ENCODE data around the gene CD101.
"Not testable (repeated sequence)": the region's sequence is repeated elsewhere in the genome, so short reads cannot be mapped to it uniquely, and the experiment has no call there.

CD101 gene, protein sequence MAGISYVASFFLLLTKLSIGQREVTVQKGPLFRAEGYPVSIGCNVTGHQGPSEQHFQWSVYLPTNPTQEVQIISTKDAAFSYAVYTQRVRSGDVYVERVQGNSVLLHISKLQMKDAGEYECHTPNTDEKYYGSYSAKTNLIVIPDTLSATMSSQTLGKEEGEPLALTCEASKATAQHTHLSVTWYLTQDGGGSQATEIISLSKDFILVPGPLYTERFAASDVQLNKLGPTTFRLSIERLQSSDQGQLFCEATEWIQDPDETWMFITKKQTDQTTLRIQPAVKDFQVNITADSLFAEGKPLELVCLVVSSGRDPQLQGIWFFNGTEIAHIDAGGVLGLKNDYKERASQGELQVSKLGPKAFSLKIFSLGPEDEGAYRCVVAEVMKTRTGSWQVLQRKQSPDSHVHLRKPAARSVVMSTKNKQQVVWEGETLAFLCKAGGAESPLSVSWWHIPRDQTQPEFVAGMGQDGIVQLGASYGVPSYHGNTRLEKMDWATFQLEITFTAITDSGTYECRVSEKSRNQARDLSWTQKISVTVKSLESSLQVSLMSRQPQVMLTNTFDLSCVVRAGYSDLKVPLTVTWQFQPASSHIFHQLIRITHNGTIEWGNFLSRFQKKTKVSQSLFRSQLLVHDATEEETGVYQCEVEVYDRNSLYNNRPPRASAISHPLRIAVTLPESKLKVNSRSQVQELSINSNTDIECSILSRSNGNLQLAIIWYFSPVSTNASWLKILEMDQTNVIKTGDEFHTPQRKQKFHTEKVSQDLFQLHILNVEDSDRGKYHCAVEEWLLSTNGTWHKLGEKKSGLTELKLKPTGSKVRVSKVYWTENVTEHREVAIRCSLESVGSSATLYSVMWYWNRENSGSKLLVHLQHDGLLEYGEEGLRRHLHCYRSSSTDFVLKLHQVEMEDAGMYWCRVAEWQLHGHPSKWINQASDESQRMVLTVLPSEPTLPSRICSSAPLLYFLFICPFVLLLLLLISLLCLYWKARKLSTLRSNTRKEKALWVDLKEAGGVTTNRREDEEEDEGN

DNA sequence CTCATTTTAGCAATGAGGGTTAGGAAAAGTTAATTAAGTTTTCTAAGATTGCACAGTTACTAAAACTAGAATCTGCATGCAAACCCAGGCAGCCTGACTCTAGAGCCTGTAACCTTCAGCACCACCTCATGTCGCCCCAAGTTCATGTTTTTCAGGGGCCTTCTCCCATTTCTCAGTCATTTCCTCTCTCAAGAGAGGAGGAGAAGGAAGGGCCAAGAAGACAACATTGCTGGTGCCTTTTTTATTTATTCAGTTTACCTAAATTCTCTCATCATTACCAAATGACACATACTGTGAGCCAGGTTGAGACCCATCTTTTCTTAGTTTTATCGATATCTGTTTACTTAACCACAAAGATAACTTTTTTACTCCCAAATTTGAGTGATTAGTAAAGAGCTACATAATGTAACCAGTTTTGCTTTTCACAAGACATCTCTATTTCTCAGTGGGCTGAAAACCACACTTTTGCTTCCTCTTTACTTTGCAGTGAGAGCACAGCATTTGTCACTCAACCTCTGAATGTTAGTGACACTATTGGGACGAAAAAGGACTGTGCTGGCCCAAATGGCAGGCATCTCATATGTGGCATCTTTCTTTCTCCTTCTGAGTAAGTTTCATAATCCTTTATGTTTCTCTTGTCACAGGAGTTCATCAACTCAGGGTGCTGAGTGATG, at the start of gene CD101:
Gene CD101, plus strand, starts transcription at position 507 of the 674 bp plus-strand sequence. Its CDS starts 58 bp downstream, at position 565.
- no peak for DNase-seq (ENCODE audit: low read depth)

DNA sequence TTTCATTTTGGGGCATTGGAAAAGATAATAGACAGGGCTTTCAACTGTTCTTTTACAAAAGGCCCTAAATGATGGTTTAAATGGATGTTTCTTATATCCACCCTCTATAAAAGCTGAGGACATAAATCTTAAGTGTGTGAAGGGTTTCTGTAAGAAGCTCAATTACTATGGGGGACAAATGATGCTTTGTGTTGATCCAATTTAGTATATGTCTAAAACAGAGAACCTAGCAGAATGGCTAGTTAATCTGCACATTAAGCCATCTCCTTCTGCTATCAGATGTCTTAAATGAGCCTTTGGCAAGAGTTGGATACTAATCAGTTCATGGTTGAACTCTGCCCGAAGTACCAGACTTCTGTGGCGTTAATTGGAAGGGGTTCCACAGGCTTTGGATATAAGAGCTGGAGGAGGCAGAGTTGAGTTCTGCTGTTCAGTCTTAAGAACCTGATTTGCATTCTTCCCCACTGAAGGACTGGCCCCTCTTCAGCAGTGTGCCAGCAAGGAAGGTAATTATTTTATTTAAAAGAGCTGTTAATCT, 48.8 kb upstream of the CD101 start:
- no peak for DNase-seq (ENCODE audit: low read depth)

DNA sequence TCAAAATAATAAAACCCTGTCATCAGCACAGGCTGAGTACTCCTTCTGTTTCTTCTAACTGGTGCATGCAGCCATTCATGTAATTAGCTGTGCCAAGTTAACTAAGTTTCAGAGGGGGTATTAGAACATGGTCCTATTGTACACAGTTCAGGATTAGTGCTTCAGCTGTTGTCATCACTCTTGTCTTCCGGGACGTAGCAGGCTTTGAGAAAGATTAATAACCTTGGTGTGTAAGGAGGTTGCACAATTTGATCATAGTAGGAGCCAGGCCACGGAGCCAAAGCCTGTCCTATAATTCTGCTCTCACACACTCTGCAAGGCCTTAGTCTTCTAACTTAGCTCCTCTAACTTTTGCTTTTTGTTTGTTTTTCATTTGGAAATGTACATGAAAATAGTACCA, 47.1 kb upstream of the CD101 start:
- no peak for DNase-seq (ENCODE audit: low read depth)

DNA sequence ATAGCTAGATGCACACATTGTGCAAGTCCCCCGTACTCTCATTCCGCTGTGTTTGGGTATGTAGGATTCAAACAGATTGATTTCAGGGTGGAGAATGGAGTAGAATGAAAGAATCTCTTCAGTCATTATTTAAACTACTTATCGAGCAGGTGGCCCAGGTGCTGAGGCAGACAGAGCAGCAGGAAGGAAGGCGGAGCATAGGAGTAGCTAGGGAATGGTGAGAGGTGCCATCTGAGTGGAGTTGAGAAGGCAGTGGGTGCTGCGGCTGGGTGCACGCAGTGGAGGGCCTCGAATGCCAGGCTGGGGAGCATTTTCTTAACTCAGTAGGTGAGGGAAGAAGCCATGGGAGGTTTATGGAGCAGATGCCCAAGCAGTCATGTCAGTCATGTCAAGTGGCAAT, 45.2 kb upstream of the CD101 start:
- no peak for DNase-seq (ENCODE audit: low read depth)

DNA sequence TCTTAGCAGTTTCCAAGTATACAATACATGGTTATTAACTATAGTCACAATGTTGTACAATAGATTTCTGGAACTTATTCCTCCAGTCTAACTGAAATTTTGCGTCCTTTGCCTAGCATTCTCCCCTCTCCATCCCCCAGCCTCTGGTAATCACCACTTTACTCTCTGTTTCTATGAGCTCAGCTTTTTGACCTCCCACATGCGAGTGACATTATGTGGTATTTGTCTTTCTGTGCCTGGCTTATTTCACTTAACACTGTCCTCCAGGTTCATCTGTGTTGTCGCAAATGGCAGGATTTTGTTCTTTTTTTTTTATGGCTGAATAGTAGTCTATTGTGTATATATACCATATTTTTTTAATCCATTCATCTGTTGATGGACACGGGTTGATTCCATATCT, 43.9 kb upstream of the CD101 start:
- no peak for DNase-seq (ENCODE audit: low read depth)

DNA sequence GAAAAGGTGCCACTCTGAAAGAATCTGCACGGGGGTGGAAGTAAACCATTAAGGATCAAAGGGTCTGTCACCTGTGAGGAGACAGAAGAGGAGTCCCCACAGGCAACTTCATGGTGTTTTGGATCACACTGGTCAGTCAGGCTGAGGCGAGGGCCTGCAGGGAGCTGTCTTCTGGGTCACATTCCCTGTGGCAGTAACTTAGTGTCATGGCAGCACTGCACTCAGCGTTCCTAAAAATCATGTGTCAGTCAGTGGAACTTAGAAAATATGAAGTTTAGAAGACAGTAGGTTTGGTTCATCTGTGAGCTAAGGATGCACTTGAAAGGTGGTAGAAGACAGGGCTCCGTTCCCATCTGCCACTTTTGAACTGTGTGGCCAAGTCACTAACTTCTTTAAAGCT, 43.5 kb upstream of the CD101 start:
- no peak for DNase-seq (ENCODE audit: low read depth)

DNA sequence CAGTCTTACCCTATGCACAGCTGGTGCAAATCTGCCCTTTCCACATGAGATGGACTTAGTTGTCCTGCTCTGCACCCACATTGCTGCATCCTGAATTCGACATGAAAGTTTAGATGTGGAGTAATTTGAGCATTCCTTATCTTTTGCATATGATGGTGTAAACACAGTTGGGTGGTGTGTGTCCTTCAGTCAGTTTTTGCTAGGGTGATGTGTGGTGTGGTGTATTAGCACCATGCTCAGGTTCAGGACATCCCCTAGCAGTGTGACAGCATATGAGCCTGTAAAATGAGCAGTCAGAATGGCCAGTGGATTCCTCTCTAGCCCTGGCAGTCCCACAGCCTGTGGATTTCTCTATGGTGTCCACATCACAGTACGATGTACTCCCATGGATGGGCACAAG, 42.6 kb upstream of the CD101 start:
- no peak for DNase-seq (ENCODE audit: low read depth)

DNA sequence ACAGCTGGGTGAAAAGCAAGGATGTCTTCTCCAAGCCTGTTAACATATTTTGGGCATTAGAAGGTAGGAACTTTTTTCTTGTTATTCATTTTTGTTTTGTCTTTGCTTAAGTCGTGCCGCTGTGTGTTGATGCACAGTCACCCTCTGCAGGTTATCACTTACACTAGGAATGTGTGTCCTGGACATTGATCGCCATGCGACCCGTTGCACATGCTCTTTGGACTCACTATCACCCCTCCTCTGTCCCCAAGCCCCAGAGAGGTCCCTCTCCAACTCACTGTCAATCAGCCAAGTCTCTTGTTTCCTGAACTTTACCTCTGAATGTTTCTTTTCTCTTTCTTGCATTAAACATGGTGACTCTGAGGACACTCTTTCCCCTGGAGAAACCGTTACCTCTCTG, 40.0 kb upstream of the CD101 start:
- no peak for DNase-seq (ENCODE audit: low read depth)

DNA sequence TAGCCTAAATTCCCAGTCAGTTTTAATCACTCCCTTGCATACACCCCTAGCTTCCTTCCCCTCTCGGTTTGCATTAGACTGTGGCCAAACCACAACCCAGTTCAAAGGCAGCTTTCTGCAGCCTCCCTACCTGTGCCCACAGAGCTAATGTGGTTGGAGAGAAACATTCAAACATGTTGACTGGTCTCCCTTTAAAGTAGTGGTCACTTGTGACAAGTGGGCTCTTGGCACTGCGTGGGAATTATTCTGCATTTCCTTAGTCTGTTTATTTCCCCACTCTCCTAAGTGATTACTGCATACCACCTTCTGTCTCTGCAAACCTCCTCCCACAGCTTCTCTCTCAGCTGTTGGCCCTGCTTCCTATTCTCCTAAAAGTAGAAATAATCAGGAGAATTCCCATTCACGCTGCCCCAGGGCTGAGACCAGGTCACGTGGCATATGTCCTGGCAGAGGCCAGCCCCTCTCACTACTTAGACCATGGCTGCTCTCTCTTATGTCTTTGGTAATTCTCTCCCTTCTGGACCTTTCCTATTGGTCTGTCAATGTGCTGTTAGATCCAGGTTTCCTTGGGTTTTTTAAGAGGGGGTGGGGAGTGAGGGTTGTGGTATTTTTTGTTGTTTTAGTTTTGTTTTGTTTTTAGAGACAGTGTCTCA, 38.4 kb upstream of the CD101 start:
- DNase-seq (ENCODE audit: low read depth): no peak

DNA sequence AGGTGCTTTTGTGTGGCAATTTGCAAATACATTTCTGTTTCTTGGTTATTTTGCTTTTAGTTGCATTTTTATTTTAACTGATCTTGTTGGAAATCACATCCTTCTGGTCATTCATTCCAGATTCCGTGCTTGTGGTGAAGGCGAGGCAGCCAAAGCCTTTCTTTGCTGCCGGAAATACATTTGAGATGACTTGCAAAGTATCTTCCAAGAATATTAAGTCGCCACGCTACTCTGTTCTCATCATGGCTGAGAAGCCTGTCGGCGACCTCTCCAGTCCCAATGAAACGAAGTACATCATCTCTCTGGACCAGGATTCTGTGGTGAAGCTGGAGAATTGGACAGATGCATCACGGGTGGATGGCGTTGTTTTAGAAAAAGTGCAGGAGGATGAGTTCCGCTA, 34.8 kb upstream of the CD101 start:
- no peak for DNase-seq (ENCODE audit: low read depth)

DNA sequence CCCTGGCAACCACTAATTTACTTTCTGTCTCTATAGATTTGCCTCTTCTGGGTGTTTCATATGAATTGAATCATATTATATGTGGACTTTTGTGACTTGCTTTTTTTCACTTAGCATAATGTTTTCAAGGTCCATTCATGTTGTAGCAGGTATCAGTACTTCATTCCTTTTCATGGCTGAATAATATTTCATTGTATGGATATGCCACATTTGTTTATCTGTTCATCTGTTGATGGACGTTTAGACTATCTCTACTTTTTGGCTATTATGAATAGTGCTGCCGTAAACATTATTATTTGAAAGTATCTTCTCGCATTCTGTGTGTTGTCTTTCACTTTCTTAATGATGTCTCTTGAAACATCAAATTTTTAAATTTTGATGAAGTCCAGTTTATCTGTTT, 32.8 kb upstream of the CD101 start:
- no peak for DNase-seq (ENCODE audit: low read depth)

DNA sequence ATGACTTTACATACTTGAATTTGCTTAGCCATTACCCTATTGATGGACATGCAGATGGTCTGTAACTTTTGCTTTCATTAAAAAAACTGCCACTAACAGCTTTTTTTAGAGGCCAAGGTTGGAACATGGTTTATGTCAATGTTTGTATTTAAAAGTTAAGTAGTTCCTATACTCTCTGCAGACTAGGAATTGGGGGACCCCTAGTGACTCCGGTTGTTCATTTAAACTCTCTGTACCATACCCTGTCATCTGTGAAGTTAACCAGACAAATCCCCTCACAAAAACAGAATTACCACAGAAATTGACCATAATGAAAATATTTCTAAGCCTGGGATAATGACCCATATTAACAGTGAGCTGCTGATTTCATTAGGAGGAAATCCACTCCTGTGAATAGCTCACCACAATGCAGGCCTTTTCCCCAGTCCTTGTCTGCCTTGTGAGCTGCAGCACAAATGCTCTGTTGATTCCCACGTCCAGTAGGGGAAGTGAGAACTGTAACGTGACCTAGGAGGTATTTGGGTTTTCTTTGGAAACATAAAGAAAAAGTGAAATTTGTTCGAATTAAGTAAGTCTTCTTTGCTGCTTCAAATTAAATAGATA, 30.2 kb upstream of the CD101 start:
- DNase-seq (ENCODE audit: low read depth): no peak

DNA sequence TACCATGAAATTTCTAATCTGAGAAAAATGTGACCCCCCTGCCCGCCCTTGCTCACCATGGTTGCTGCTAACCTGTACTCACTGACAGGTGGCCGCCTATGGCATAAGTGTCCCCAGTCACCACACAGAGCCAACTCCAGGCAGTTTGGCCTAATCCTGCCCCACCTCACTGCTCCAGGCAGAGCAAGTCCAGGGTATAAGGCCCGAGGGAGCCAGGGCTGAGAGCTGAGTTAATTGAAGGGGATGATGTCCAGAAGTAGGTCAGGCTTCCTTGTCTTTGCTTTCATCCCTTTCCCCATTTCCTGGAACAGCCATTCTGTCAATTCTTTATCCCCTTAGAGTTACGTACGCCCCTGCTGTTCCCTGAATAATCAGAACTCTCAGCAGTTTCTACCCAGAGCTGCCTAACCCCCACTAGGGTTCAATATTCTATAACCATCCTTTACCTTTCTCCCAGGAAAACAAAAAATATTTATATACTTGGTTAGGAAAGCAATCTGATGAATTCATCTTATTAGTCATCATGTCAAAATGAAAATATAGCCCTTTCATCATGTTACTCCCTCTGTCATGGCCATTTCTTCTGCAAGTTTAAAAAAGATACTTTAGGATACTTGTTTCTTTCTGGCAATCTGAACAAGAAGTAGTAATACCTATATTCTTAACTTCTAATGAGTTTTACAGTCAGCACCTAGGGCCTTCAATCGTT, 29.4 kb upstream of the CD101 start:
- DNase-seq (ENCODE audit: low read depth): no peak

DNA sequence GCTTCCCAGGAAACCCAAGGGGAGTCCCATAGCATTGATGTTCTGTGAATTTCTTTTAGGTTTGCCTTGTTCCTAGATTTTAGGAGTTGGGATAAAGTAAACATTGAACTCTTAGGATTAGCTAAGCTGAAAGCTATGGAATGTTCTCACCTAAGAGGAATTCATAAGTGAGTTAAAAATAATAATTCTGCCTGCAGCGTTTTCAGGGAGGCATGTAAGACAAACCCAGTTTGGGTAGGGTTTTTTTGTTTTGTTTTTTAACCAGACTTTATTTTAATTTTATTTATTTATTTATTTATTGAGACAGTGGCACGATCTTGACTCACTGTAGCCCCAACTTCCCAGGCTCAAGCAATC, 28.9 kb upstream of the CD101 start:
- DNase-seq (ENCODE audit: low read depth): no peak

DNA sequence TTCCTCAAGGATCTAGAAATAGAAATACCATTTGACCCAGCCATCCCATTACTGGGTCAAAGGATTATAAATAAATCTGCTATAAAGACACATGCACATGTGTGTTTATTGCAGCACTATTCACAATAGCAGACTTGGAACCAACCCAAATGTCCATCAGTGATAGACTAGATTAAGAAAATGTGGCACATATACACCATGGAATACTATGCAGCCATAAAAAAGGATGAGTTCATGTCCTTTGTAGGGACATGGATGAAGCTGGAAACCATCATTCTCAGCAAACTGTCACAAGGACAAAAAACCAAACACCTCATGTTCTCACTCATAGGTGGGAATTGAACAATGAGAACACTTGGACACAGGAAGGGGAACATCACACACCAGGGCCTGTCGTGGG, 21.3 kb upstream of the CD101 start:
- DNase-seq (ENCODE audit: low read depth): not testable (repeated sequence)

DNA sequence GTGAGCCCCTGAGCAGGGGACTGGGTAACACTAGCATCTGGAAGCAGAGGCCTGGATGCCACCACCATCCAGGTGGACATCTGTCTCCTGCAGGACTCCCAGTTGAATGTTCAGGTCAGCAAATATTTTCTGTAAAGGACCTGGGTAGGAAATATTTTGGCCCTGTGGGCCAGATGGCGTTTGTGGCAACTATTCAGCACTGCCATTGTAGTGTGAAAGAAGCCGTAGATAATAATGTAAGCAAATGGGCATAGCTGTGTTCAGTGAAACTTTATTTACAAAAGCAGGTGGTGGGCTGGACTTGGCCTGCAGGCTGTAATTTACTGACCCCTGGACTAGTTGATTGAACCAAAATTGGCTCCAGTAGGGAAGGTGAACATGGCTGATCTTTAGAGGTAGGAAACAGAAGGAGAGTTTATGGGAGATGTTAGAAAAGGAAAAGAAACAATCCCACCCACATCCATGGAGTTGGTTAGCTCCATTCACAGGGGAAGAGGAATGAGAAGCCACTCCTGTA, 20.0 kb upstream of the CD101 start:
- DNase-seq (ENCODE audit: low read depth): no peak

DNA sequence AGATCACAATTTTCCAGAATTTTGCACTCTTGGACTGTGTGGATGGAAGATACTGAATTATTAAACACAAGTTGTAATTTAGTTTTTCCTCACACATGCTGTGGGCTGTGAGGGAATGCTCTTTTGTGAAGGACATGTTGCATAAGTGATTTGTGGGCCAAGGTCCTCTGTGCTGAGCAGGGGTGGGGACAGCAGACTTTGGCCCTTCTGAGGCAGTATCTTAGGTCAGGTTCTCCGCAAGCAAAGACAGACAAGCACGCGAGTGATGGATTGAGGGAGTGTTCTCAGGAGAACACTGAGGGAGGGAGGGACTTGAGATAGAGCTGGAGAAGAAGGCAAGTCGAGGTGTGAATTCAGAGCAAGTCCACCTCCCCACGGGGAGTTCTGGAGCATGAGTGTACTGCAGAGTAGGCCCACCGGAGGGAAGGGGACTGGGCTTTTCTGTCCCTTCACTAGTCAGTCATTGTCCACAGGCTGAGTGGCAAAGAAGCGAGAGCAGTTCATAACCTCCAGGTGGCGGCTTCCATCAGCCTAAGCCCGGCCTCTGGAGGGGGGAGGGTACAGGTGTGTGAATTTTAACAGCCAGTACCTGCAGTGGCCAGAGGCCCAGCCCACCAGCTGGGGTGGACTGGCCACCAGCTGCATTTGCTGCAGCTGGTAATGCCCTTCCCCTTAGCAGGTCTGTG, 19.1 kb upstream of the CD101 start:
- DNase-seq (ENCODE audit: low read depth): no peak

DNA sequence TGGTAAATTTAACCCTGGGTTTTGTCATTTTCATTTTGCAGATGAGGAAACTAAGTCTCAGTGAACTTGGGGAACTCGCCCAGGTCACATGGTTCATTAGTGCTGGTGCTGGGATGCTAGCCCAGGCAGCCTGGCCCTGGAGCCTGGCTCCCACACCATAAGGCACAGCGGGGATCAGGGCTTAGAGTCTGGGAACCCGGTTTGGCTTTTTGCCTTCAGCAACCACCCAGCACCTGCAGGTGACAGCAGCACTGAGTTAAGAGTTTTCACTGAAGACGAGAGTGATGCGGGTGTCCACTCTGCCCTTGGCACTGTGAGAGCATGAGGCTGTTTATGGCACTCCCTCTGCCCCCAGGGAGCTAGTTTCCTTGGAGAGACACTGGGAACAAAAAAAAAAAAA, 18.4 kb upstream of the CD101 start:
- DNase-seq (ENCODE audit: low read depth): no peak

DNA sequence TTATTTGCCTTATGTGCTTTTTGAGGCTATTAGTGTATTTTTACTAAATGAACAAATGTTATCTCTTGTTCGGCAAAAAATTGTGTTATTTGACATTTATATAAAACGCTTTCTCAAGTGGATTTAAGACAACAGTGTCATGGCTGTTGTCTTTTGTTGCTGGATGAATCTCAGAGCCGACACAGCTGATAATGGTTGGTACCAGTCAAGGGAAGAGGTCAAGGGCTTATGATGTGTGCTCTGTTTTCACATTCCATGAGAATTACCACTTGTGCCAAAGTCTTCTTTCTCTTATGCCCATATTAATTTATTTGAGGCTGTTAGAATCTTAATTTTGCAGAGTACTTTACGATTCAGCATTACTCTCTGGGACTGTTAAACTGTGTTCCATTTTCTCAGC, 17.9 kb upstream of the CD101 start:
- DNase-seq (ENCODE audit: low read depth): no peak
